Activated CD4-positive, alpha-beta T cell treated with anti-CD3 and anti-CD28 coated beads, Interleukin-2, Interleukin-6, amounts not matched to agents 100 ng/mL and 50 ng/mL, durations not matched to agents 16 hours and 8 hours (primary cell): Measurements from ENCODE around the gene VAMP3.

Source experiments
- DNase-seq: peaks from one replicate; pipeline ENCODE4 v3.0.0-alpha.2; 2020

The VAMP3 gene

DNA sequence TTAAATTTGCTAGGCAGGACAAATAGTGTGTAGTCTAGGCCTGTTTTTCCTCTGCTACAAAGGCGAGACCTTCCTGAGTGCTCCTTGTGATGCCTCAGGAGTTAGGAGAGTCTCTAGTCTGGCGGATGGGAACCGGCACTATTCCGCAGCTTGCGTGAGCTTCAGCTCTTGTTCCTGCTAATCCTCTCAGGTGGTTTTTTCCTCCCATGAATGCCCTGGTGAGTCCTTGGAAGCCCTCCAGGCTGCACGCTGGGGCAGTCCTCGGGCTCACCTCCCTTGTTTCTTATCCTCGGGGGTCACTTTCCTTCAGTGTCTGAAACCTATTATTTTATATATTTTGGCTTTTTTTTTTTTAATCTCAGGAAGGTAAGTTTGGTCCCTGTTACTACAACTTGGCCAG, 53.6 kb downstream of the VAMP3 start:
- DNase-seq = no peak

DNA sequence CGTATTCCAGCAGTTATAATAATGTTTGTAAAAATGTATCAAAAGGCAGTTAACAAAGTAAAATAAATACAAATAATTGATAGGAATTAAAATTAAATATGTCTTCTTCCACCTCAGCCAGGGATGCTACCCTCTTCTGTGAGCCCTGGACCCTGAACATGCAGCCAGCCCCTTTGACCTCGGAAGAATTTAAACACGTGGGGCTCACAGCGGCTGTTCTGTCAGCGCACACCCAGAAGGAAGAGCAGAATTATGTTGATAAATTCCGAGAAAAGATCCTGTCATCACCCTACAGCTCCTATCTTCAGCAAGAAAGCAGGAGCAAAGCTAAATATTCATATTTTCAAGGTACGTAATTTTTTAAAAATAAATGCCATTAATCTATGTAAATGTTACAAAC, 55.3 kb downstream of the VAMP3 start:
- no peak for DNase-seq

DNA sequence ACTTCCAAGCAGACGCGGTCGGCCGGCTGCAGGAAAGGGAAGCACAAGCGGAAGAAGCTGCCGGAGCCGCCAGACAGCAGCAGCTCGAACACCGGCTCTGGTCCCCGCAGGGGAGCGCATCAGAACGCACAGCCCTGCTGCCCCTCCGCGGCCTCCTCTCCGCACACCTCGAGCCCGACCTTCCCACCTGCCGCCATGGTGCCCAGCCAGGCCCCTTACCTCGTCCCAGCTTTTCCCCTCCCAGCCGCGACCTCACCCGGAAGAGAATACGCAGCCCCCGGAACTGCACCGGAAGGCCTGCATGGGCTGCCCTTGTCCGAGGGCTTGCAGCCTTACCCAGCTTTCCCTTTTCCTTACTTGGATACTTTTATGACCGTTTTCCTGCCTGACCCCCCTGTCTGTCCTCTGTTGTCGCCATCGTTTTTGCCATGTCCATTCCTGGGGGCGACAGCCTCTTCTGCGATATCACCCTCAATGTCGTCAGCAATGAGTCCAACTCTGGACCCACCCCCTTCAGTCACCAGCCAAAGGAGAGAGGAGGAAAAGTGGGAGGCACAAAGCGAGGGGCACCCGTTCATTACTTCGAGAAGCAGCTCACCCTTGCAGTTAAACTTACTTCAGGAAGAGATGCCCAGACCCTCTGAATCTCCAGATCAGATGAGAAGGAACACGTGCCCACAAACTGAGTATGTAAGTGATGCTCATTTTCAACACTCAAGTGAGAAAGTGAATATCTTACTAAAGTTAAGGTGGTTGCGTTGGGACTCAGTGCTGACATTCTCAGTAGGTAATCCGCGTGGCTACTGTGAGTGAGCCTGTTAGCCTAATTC, 56.2 kb downstream of the VAMP3 start:
- peak; percentile 27 for DNase-seq
